H1 (cell line): Measurements from ENCODE around the gene MOV10L1. TPM values are rescaled to one million over a fixed set of nuclear protein-coding genes. Genes with fewer than 3 reads are reported as not detected.

Source experiments
- CTCF ChIA-PET: fragments of 300-600 bp; sonication (Branson Sonifier 250); formaldehyde crosslinking; loops from one replicate; lab custom pipeline; 2021; ENCODE audit not compliant: partially characterized antibody; lab: Charles Lee
- POLR2A ChIA-PET: fragments of 300-600 bp; sonication (Branson Sonifier 250); formaldehyde crosslinking; loops from one replicate; lab custom pipeline; 2021; ENCODE audit warnings: inconsistent platforms; ENCODE audit not compliant: partially characterized antibody; lab: Charles Lee
- DNase-seq, 2 experiments: peaks; one replicate each; pipeline versions ENCODE4 v3.0.0 to v3.0.0-alpha.2; 2010 to 2022; ENCODE audit warnings: low spot score in 2 of 2, low read depth in 1 of 2, mixed read lengths in 1 of 2
- FAIRE-seq: peaks from 2 replicates; lab custom pipeline; 2011; peaks lifted over from hg19 to GRCh38; lab: Jason Lieb, UNC
- H2AFZ ChIP-seq: 2 replicates; pipeline ENCODE4 v1.8.1; 2012; ENCODE audit warnings: low read length, inconsistent platforms
- H2AK5ac ChIP-seq: 2 replicates; pipeline ENCODE4 v1.6.1; 2013; ENCODE audit warnings: low read depth, low read length
- H2BK120ac ChIP-seq: replicated peaks from 2 replicates; pipeline ENCODE3; 2013; ENCODE audit warnings: low read depth, low read length, inconsistent platforms
- H2BK12ac ChIP-seq: 2 replicates; pipeline ENCODE4 v1.6.1; 2013; ENCODE audit warnings: low read depth, low read length
- H2BK15ac ChIP-seq: 2 replicates; pipeline ENCODE4 v1.6.1; 2013; ENCODE audit warnings: low read length
- H2BK20ac ChIP-seq: 2 replicates; pipeline ENCODE4 v1.6.1; 2013; ENCODE audit warnings: low read length
- H2BK5ac ChIP-seq: 2 replicates; pipeline ENCODE4 v1.6.1; 2013; ENCODE audit warnings: low read depth, low read length
- H3K14ac ChIP-seq: 2 replicates; pipeline ENCODE4 v1.6.1; 2013; ENCODE audit warnings: inconsistent platforms; ENCODE audit not compliant: insufficient read length
- H3K18ac ChIP-seq: 2 replicates; pipeline ENCODE4 v1.6.1; 2013; ENCODE audit warnings: low read length; ENCODE audit errors: extremely low read depth
- H3K23ac ChIP-seq: 2 replicates; pipeline ENCODE4 v1.6.1; 2013; ENCODE audit warnings: inconsistent platforms; ENCODE audit not compliant: insufficient read length
- H3K23me2 ChIP-seq: 2 replicates; pipeline ENCODE4 v1.6.1; 2013; ENCODE audit warnings: low read depth, low read length
- H3K27ac ChIP-seq: 2 replicates; pipeline ENCODE4 v1.6.1; 2011; ENCODE audit warnings: low read depth, low read length, inconsistent platforms
- H3K27me3 ChIP-seq, 4 experiments: replicated peaks in 1 of 4; 1 replicate in 1 of 4; 2 replicates in 3 of 4; pipeline versions ENCODE4 v1.6.1 to v1.8.1; 2011 to 2013; ENCODE audit warnings: low read length in 3 of 4, mild to moderate bottlenecking in 3 of 4, inconsistent platforms in 2 of 4, mixed read lengths in 2 of 4, moderate library complexity in 1 of 4; ENCODE audit not compliant: control insufficient read depth in 3 of 4, insufficient read depth in 3 of 4; ENCODE audit errors: extremely low read depth in 1 of 4
- H3K36me3 ChIP-seq, 4 experiments: 2 replicates each; pipeline versions ENCODE4 v1.6.1 to v1.8.1; 2011 to 2013; ENCODE audit warnings: mild to moderate bottlenecking in 4 of 4, low read length in 3 of 4, moderate library complexity in 2 of 4, control low read depth in 1 of 4, inconsistent platforms in 1 of 4; ENCODE audit not compliant: insufficient read depth in 4 of 4, control insufficient read depth in 2 of 4
- H3K4ac ChIP-seq: replicated peaks from 2 replicates; pipeline ENCODE3; 2013; ENCODE audit warnings: low read length, low read depth, mixed read lengths, inconsistent platforms; ENCODE audit not compliant: insufficient read length
- H3K4me1 ChIP-seq, 4 experiments: replicated peaks in 1 of 4; 1 replicate in 1 of 4; 2 replicates in 3 of 4; pipeline versions ENCODE4 v1.6.1 to v1.8.1; 2011 to 2013; ENCODE audit warnings: low read length in 3 of 4, inconsistent platforms in 2 of 4, mixed read lengths in 1 of 4; ENCODE audit not compliant: insufficient read depth in 4 of 4, control insufficient read depth in 3 of 4
- H3K4me2 ChIP-seq, 2 experiments: 2 replicates each; pipeline versions ENCODE4 v1.6.1 to v1.8.1; 2011 to 2013; ENCODE audit warnings: low read depth in 2 of 2, low read length in 2 of 2, control low read depth in 1 of 2, inconsistent platforms in 1 of 2, mild to moderate bottlenecking in 1 of 2; ENCODE audit not compliant: insufficient read depth in 1 of 2
- H3K4me3 ChIP-seq, 4 experiments: fragments of 200-600, 300-600 bp in 1 of 4; sonication (generic), shearing (Covaris generic), sonication (Bioruptor Twin) in 1 of 4; 2 replicates each; pipeline versions ENCODE4 v1.5.1 to v1.8.1; 2011 to 2016; ENCODE audit warnings: low read length in 4 of 4, low read depth in 3 of 4, control low read depth in 2 of 4, inconsistent platforms in 2 of 4, mild to moderate bottlenecking in 2 of 4, mixed read lengths in 1 of 4, moderate library complexity in 1 of 4; ENCODE audit not compliant: insufficient read depth in 2 of 4; ENCODE audit errors: extremely low read depth in 1 of 4
- H3K56ac ChIP-seq: replicated peaks from 2 replicates; pipeline ENCODE3; 2013; ENCODE audit warnings: low read depth, mild to moderate bottlenecking, mixed read lengths, low read length, inconsistent platforms; ENCODE audit not compliant: insufficient read length
- H3K79me1 ChIP-seq: 2 replicates; pipeline ENCODE4 v1.6.1; 2013; ENCODE audit warnings: low read depth, low read length, control low read depth
- H3K79me2 ChIP-seq, 2 experiments: 2 replicates each; pipeline versions ENCODE4 v1.6.1 to v1.8.1; 2012 to 2013; ENCODE audit warnings: low read length in 2 of 2, mild to moderate bottlenecking in 2 of 2, inconsistent platforms in 1 of 2; ENCODE audit not compliant: insufficient read depth in 2 of 2, control insufficient read depth in 1 of 2
- H3K9ac ChIP-seq, 4 experiments: replicated peaks in 1 of 4; 1 replicate in 1 of 4; 2 replicates in 3 of 4; pipeline versions ENCODE4 v1.6.1 to v1.8.1; 2011 to 2013; ENCODE audit warnings: low read depth in 3 of 4, low read length in 3 of 4, control low read depth in 2 of 4, mild to moderate bottlenecking in 2 of 4, moderate library complexity in 2 of 4, inconsistent platforms in 1 of 4; ENCODE audit errors: extremely low read depth in 1 of 4
- H3K9me3 ChIP-seq, 2 experiments: 2 replicates each; pipeline versions ENCODE4 v1.6.1 to v1.8.1; 2012 to 2013; ENCODE audit warnings: mild to moderate bottlenecking in 2 of 2, moderate library complexity in 2 of 2, control low read depth in 1 of 2, inconsistent platforms in 1 of 2, low read depth in 1 of 2, low read length in 1 of 2, mixed read lengths in 1 of 2; ENCODE audit not compliant: insufficient read depth in 2 of 2
- H4K20me1 ChIP-seq, 2 experiments: replicated peaks in 1 of 2; 2 replicates each; pipeline versions ENCODE3 to v1.8.1; 2011 to 2013; ENCODE audit warnings: inconsistent platforms in 2 of 2, low read length in 2 of 2, mild to moderate bottlenecking in 1 of 2; ENCODE audit not compliant: insufficient read depth in 2 of 2, control insufficient read depth in 1 of 2
- H4K5ac ChIP-seq: 2 replicates; pipeline ENCODE4 v1.6.1; 2013; ENCODE audit warnings: low read length, low read depth, mixed read lengths, inconsistent platforms; ENCODE audit not compliant: insufficient read length
- H4K8ac ChIP-seq: 2 replicates; pipeline ENCODE4 v1.8.0; 2013; ENCODE audit warnings: mild to moderate bottlenecking, moderate library complexity, low read length, inconsistent platforms; ENCODE audit not compliant: insufficient read depth; ENCODE audit errors: extremely low read depth
- H4K91ac ChIP-seq: replicated peaks from 2 replicates; pipeline ENCODE3; 2013; ENCODE audit warnings: low read length, mixed read lengths, inconsistent platforms; ENCODE audit not compliant: insufficient read length
- ASH2L ChIP-seq: fragments of 200-600, 300-600 bp; sonication (generic); IDR thresholded peaks from one replicate; pipeline ENCODE4 v1.7.1; 2017; ENCODE audit warnings: low read length
- NRF1 ChIP-seq: IDR thresholded peaks from 2 replicates; pipeline ENCODE4 v1.6.1; 2011; ENCODE audit warnings: mild to moderate bottlenecking, low read depth, low read length, improper control_type of control experiment
- SRF ChIP-seq: IDR thresholded peaks from 2 replicates; pipeline ENCODE4 v1.6.1; 2011; ENCODE audit warnings: mild to moderate bottlenecking, low read depth, low read length, moderate library complexity
- WGBS, 2 experiments: shearing (Covaris generic) in 1 of 2; methylation state at CpG; one replicate each; pipeline versions ENCODE4 v1.1.6 to v1.1.7; 2013 to 2015; ENCODE audit warnings: low lambda C conversion rate in 2 of 2, mixed read lengths in 2 of 2, inconsistent platforms in 1 of 2, low coverage in 1 of 2, missing lambda C conversion rate in 1 of 2; ENCODE audit not compliant: insufficient replicate concordance in 2 of 2, insufficient coverage in 1 of 2, insufficient read length in 1 of 2; ENCODE audit errors: extremely low coverage in 1 of 2, missing lambda C conversion rate in 1 of 2; 5-methylcytosine and 5-hydroxymethylcytosine counted together
- polyA plus RNA-seq, 7 experiments: library from polyadenylated mRNA; depleted of rRNA in 3 of 7; stranded (reverse) in 5 of 7; unstranded in 2 of 7; fragments of >200 nt in 5 of 7; fragments of 200-250 nt in 2 of 7; gene quantifications; 1 replicate in 5 of 7; 2 replicates in 1 of 7; 4 replicates in 1 of 7; pipeline versions ENCODE4 v1.2.1 to v1.2.3, GENCODE V29; 2011 to 2013; ENCODE audit warnings: missing spikeins in 2 of 7, mixed read lengths in 2 of 7
- total RNA-seq: library from RNA; stranded (reverse); fragmentation: NEBNext Ultra II Directional; extraction: Animal tissue kit (Norgen Biotek cat#: 25700); gene quantifications from 2 replicates; pipeline ENCODE4 v1.2.1, GENCODE V29; 2021

MOV10L1 gene
- total and polyA plus RNA-seq, 2 of the 8 experiments (the other 6 are each of a cell fraction or from before 2014, with no cell fraction given) = 0.32 TPM; not detected in 1

DNA sequence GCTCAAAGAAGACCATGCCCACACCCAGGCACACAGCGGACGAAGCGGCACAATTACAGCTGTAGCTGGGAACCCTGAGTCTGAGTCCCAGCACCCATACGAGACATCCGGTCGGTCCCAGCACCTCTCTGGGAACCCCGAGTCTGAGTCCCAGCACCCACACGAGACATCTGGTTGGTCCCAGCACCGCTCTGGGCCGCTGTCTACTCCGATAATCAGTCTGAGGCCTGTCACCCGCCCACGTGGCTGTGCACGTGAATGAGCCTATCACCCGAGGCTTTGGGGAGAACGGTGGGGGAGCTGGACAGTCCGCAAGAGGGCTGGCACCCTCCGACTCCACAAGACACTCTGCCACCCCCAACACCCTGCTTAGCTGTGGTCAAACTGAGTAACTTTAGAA lies 37.9 kb upstream of the MOV10L1 start:
- Histone ChIP-seq H3K14ac (no peak overlapping the region), H2BK12ac (no peak overlapping the region), H3K4me1 (no peaks in the 10 kb centered on the region), H3K4me2 (no peak overlapping the region), H3K9me3 (0 out of 4 replicates have a peak, but pooled peaks cover 0 to 4% of the 10 kb centered on the region in 2 experiments), H3K9ac (no peak overlapping the region), H4K8ac (no peak overlapping the region), H3K4me3 (no peak overlapping the region), H2AK5ac (no peak overlapping the region), H3K79me1 (no peaks in the 10 kb centered on the region), H4K20me1 (no peaks in the 10 kb centered on the region), H3K79me2 (no peaks in the 10 kb centered on the region), H3K27me3 (no peaks in the 10 kb centered on the region; a peak in 1 of 7 replicates), H3K56ac (no peak overlapping the region), H2BK15ac (no peak overlapping the region), H3K18ac (no peak overlapping the region), H3K23ac (no peak overlapping the region), H3K23me2 (no peaks in the 10 kb centered on the region), H2AFZ (no peak overlapping the region), H2BK20ac (no peak overlapping the region), H2BK120ac (no peak overlapping the region), H3K4ac (no peak overlapping the region), H2BK5ac (no peak overlapping the region), H4K5ac (no peak overlapping the region), H3K27ac (no peak overlapping the region), H4K91ac (no peak overlapping the region), H3K36me3 (no peaks in the 10 kb centered on the region)
- CTCF ChIA-PET = no interaction called here
- 93% methylated on average over 18 of the region's 18 CpGs; no CpG with 5 or more reads in 1 of the 2 experiments for WGBS, 2 experiments
- DNase-seq (no peak), FAIRE-seq (no peak)
- POLR2A ChIA-PET = no interaction called here
- no peak for TF ChIP-seq SRF
- no peak for TF ChIP-seq ASH2L
- TF ChIP-seq NRF1 = no peak
